HG03095 (cell line): ENCODE results near the gene CNGA1.
A peak's percentile ranks its signal among the peaks of the same experiment; 100 is the strongest.

Experiments used
- ATAC-seq: cut with Tn5 transposase; IDR thresholded peaks from one replicate; pipeline ENCODE4 v1.9.1; 2021; ENCODE audit warnings: moderate library complexity; ENCODE audit not compliant: unreplicated experiment

CNGA1 gene

DNA sequence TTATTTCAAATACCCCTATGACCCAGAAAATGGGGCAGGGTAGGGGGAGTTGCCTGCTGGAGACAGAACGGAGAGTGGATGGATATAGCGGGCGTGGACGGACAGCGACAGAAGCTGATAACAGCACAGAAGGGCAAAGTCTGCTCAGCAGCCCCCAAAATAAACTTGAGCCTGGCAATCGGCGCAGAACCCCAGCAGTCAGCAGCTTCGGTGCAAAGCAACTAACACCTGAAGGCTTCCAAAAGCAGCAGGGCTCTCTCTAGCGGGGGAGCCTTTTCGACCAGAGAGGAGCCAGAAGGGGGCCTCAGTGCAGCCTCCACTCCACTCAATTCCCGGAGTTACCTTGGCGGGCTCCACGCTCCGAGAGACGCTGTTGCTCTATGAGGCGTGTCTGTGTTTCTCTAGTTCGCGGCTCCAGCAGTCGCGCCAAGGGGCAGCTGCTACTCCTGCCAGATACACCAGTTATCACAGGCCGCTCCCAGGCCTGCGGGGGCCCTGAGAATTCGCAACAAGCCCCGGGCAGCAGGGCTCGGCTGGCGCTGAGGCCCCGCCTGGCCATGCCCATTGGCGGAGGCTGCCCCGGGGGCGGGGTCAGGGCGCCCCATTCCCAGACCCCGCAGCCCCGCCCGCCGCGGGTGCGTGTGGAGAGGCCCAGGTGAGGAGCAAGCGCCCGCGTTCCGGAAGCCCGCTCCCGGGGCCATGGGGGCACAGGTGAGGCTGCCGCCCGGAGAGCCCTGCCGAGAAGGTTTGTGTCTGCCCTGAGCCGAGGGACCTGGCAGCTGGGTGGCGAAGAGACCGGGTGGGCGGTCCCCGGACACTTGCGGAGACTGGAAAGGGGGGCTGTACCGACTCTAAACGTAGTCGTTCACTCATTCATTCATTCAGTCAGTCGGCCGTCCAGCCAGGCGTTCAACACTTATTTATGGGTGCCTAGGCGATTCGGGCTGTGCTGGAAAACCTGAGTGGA, at the start of gene CNGA1, which contains the start of gene NIPAL1:
Gene CNGA1, minus strand, starts transcription at position 541 of the 967 bp plus-strand sequence. CDS start 63,992 bp downstream, outside the sequence.
Gene NIPAL1, plus strand, starts transcription at position 632 of the 967 bp plus-strand sequence. Its CDS starts 68 bp downstream, at position 700.
- ATAC-seq: peak; percentile 90

DNA sequence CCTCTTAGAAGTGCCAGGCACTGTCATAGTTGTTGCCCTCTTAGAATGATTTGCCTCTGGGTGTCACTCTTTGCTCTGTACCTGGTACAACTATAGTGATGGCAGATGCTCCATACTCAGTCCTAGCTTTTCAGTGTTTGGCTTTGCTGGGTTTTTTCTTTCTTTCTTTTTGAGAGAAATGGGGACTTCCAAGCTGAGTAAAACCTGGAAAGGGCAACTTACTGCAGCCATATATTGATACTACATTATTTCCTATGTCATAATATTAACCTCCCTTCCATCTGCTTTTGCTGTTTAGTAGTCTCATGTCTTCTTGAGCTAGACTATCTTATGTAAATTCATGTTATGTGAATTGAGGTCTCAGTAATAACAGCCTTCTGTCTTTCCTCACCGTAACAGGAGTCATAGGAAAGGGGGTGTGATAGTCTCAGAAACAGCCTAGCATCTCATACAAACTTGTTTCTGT, 49.1 kb upstream of the CNGA1 start:
- ATAC-seq: peak; percentile 67

DNA sequence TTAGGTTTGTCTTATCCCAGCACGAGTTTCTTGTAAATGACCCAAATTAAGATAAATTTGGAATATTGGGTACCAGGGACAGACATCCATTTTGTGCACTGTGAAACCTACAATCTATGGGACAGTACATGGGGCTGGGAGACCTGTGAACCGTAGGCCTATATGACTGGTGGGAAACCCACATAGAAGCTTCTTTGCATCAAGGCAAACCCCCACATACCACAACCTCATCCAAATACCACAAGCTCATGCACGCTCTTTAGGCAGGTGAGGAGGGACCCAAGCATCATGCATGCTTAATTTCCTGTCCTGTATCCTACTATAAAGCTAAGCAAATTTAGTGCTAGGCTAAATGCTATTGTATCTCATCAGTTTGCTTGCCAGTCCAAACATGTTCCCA, 47.9 kb upstream of the CNGA1 start:
- ATAC-seq: no peak

- ATAC-seq: no peak
These were observed 42.4 kb upstream of the CNGA1 start for GRCh38 chr4:48058617-48059530.

GRCh38 chr4:48051078-48051477, 34.6 kb upstream of the CNGA1 start:
- ATAC-seq: no peak

DNA sequence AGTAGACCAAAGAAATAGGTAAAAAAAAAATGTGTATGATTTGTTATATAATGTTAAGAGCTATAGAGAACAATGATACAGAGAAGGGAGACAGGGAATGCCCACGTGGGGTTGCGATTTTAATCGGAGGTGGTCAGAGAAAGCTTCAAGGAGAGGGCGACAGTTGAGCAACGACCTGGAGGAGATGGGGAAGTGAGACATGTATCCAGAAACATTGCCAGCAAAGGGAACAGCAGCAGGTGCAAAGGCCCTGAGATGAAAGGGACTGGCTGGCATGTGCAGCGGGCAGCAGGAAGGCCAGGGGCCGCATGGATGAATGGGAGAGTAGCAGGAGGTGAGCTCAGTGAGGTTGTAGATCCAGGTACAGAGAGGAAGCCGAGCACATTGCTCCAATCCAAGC, 33.0 kb upstream of the CNGA1 start:
- ATAC-seq: no peak

DNA sequence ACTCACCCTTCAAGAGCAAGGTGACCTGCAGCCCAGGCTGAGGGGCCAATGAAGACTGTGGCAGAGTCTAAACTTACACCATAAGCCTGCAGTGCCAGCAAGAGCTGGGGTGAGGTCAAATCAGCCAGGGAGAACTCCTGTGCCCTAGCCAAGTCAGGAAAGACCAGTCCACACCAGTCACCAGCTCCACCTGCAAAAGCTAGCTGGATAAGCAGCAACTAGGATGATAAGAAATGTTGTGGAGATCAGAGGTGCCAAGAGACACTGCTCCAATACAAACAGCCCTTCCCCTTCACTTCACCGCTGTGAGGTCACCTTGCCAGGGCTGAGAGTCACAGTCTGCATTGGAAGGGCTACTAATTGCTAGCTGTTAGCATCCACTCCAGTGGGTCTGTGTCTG, 31.4 kb upstream of the CNGA1 start:
- ATAC-seq: peak; percentile 9

GRCh38 chr4:48047421-48047844, 31.0 kb upstream of the CNGA1 start:
- ATAC-seq: peak; percentile 93

DNA sequence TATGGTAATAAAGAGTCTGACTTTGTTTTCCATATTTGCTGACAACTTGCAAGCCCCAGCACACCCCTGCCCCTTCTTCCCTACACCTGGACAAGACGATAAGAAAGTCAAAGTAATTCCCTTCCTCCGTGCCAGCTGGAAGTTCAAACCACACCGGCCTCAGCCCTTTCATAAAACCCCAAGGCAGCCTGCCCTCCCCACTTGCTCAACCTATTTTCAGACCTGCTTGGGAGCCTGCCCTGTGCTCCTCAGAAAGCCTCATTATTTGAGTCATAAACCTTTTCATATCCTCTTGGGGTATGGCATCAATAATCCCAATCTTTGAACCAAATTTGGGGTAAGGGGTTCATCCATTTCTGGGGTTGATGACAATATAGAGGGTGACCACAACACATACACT, 29.6 kb upstream of the CNGA1 start:
- ATAC-seq: no peak

DNA sequence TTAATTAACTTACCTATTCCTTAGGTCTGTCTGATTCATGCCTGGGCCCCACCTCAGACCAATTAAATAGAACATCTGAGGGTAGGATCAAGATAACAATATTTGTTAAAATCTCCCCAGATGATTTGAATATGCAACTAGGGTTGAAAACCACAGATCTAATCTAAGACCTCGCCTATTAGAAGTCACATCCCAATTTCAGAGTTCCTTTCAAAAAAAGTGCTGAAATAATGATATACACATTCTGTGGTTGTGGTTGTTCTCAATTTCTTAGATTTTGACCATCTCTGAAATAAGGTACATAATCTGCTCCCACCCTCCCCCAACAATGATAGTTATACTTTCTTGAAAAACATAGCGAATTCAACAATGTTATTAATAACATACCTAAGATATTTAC, 27.8 kb upstream of the CNGA1 start:
- no peak for ATAC-seq

- ATAC-seq: no peak
These were observed 27.0 kb upstream of the CNGA1 start for GRCh38 chr4:48043504-48043903.

- no peak for ATAC-seq
These were observed 26.5 kb upstream of the CNGA1 start for GRCh38 chr4:48042979-48043461.

DNA sequence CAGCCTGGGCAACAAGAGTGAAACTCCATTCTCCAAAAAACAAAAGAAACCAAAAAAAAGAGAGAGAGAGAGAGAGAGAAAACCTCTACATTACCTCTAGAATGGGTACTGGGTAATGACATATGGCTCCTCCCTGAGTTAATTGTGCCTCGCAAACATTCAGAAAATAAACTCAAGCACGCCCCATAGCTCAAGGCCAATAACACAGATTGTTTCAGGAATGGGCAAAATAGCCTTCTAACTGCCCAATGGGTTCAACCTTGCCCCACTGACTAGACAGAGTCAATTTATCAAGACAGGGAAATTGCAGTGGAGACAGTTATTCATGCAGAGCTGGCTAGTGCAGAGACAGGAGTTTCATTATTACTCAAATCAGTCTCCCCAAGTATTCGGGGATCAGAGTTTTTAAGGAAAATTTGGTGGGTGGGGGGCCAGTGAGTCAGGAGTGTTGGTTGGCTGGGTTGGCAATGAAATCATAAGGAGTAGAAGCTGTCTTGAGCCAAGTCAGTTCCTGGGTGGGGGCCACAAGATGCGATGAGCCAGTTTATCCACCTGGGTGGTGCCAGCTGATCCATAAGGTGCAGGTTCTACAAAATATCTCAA, 25.2 kb upstream of the CNGA1 start:
- no peak for ATAC-seq

DNA sequence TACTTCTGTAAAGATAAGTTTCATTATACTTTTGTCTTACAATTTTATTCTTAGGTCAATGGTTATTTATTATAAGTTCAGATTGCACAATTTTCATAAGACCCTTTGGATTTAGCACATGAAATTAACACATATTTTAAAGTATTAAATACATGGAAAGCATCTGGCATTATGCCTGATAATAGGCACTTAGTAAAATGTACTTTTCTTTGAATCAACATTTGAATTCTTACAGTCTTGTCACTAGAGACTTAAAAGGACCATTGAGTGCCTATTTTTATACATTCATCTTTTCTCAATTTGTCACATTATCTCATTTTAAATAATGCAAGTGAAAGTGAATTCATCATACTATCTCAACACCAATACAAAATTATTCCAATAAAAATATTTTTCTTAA, 23.1 kb upstream of the CNGA1 start:
- no peak for ATAC-seq

- ATAC-seq: no peak
These were observed 22.2 kb upstream of the CNGA1 start for GRCh38 chr4:48038666-48039065.

DNA sequence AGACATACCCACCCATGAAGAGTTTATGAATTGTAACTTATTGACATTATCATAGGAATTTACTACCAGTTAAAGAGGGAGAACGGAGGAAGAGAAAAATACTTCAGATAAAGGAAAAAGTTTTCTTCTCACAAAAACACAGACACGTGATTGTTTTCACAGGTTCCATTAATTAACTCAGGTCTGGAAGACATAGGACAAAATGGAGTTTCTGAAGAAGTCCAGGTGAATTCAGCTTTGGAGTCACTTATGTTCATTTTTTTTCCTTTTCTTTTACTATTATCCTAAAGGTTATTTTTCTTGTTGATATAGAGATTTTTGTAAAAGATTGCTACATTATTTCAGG, 20.6 kb upstream of the CNGA1 start:
- no peak for ATAC-seq

GRCh38 chr4:48035952-48036351, 19.5 kb upstream of the CNGA1 start:
- no peak for ATAC-seq

DNA sequence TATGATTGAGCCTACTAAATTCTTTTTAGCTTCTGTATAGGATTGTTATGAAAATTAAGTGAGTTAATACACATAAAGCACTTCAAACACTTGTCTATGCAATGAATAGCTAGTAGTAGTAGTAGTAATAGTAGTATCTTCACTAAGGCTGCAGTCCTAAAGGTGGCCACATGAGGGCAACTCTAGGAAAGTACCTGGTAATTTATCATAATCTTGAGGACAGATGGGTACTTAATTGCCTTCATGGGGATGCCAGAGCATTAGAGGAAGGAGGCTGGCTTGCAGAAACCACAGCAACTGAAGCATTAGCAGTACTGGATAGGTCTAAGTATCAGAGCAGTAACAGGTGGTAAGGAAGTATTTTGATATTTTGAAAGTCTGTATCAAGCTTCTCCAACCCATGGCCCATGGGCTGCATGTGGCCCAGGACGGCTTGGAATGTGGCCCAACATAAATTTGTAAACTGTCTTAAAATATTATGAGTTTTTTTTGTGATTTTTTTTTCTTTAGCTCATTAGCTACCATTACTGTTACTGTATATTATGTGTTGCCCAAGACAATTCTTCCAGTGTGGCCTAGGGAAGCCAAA, 17.4 kb upstream of the CNGA1 start:
- ATAC-seq: no peak

DNA sequence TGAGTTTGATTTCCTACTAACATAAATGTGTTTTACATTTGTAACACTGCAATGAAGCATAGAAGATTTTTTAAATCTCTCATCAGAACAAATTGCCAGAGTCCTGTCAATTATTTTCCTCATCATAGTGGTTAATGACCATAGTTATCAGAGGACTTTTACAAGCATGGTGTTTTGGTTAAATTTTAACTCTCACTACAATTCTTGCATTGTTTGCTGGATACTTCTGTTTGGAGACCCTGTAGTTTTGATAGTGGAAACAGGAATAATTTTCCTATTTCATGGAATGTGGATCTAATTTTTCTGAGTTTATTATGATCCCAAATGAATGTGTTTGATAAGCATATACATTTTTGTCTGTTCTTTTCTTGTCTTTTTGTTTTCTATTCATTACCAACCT, 16.9 kb upstream of the CNGA1 start:
- no peak for ATAC-seq

DNA sequence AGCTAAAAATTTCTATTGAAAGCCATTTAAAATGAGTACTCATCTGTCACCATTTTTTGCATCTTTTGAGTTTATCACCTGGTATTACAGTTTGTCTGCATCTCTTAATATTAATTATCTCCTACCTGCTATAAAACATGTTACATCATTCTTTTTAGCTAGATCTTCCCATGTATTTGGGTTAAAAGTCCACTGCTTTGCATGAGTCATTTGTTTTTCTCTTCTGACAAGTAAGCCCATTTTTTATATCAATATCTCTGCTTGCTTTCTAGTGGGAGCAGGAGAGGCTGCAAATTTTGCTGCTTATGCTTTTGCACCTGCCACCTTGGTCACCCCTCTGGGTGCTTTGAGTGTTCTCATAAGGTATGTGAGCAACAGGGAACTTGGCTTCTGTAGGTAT, 16.2 kb upstream of the CNGA1 start:
- ATAC-seq: no peak
